Upper lobe of right lung (tissue), 1 donor: Measurements from ENCODE around the gene CDK10. TPM values are rescaled to one million over a fixed set of nuclear protein-coding genes. Genes with fewer than 3 reads are reported as not detected.
A peak's percentile ranks its signal among the peaks of the same experiment; 100 is the strongest.

Source experiments
- ATAC-seq: fragments of 200-7000 bp; cut with Tn5 transposase; one replicate; pipeline ENCODE4 v1.9.1; 2020; ENCODE audit warnings: mild to moderate bottlenecking, moderate library complexity
- DNase-seq: peaks from one replicate; pipeline ENCODE4 v3.0.0-alpha.2; 2020
- H3K27ac ChIP-seq: fragments of 200-600 bp; one replicate; pipeline ENCODE4 v1.8.0; 2022
- H3K27me3 ChIP-seq: fragments of 200-600 bp; one replicate; pipeline ENCODE4 v1.8.0; 2022; ENCODE audit warnings: mild to moderate bottlenecking
- H3K36me3 ChIP-seq: fragments of 200-600 bp; one replicate; pipeline ENCODE4 v1.8.0; 2022
- H3K4me1 ChIP-seq: fragments of 200-600 bp; one replicate; pipeline ENCODE4 v1.8.0; 2022
- H3K4me3 ChIP-seq: fragments of 200-600 bp; one replicate; pipeline ENCODE4 v1.8.0; 2022; ENCODE audit warnings: mild to moderate bottlenecking
- H3K9me3 ChIP-seq: fragments of 200-600 bp; one replicate; pipeline ENCODE4 v1.8.0; 2022
- CTCF ChIP-seq: fragments of 200-600 bp; IDR thresholded peaks from one replicate; pipeline ENCODE4 v1.8.0; 2022; ENCODE audit warnings: antibody characterized with exemption
- intact Hi-C: fragments of 100-400 bp; cut with DNase I; formaldehyde crosslinking; loops from one replicate; pipeline ENCODE4 v1.11.0; 2022
- total RNA-seq: library from RNA; stranded (reverse); fragmentation: NEBNext Ultra II Directional; extraction: Animal tissue kit (Norgen Biotek cat#: 25700); gene quantifications from one replicate; pipeline ENCODE4 v1.2.1, GENCODE V29; 2021
- donor health status: DM: no; HTN: yes; CAD: no; lungs with severe emphysema.

The CDK10 gene
- total RNA-seq, 1 donor from 2014 or later = 81.5 TPM

- H3K4me1 ChIP-seq = peaks cover 8% of the 10 kb centered on the region
- TF ChIP-seq CTCF = no peak
- ATAC-seq (no peak), DNase-seq (no peak)
- H3K9me3 ChIP-seq = no peaks in the 10 kb centered on the region
- H3K4me3 ChIP-seq = no peak overlapping the region
- H3K27me3 ChIP-seq = peaks cover 7% of the 10 kb centered on the region
- no peaks in the 10 kb centered on the region for H3K36me3 ChIP-seq
- no peak overlapping the region for H3K27ac ChIP-seq
- intact Hi-C loops = no loop called here
Observed at GRCh38 chr16:89710709-89711564, 24.4 kb downstream of the CDK10 start.

GRCh38 chr16:89711601-89712273, 25.2 kb downstream of the CDK10 start:
- DNase-seq (peak; percentile 78), ATAC-seq (peak; percentile 80)
- Histone ChIP-seq H3K36me3 (no peaks in the 10 kb centered on the region), H3K9me3 (no peaks in the 10 kb centered on the region), H3K27ac (no peak overlapping the region), H3K27me3 (peaks cover 7% of the 10 kb centered on the region), H3K4me3 (peak overlapping the region; percentile 26), H3K4me1 (peaks cover 4% of the 10 kb centered on the region)
- intact Hi-C loops = no loop called here
- TF ChIP-seq CTCF = no peak

GRCh38 chr16:89712274-89712781, 25.8 kb downstream of the CDK10 start:
- peaks cover 7% of the 10 kb centered on the region for H3K27me3 ChIP-seq
- intact Hi-C loops = no loop called here
- no peaks in the 10 kb centered on the region for H3K9me3 ChIP-seq
- DNase-seq (no peak), ATAC-seq (no peak)
- no peak overlapping the region for H3K27ac ChIP-seq
- TF ChIP-seq CTCF = no peak
- peaks cover 4% of the 10 kb centered on the region for H3K4me1 ChIP-seq
- no peaks in the 10 kb centered on the region for H3K36me3 ChIP-seq
- H3K4me3 ChIP-seq = peak overlapping the region; percentile 26

GRCh38 chr16:89716493-89716892, 30.0 kb downstream of the CDK10 start:
- ATAC-seq = no peak
- intact Hi-C loops = no loop called here
- no peak for TF ChIP-seq CTCF

GRCh38 chr16:89716916-89717687, 30.6 kb downstream of the CDK10 start:
- H3K27ac ChIP-seq = no peak overlapping the region
- intact Hi-C loops = no loop called here
- no peaks in the 10 kb centered on the region for H3K9me3 ChIP-seq
- DNase-seq = no peak
- no peak overlapping the region for H3K4me3 ChIP-seq
- no peak for TF ChIP-seq CTCF
- peaks cover 14% of the 10 kb centered on the region for H3K4me1 ChIP-seq
- no peaks in the 10 kb centered on the region for H3K36me3 ChIP-seq
- ATAC-seq = no peak
- H3K27me3 ChIP-seq = peaks cover 7% of the 10 kb centered on the region

More at GRCh38 chr16:89716493-89716892, 30.0 kb downstream of the CDK10 start:
- Histone ChIP-seq H3K27ac (no peak overlapping the region), H3K27me3 (peaks cover 7% of the 10 kb centered on the region), H3K4me3 (no peak overlapping the region), H3K36me3 (no peaks in the 10 kb centered on the region), H3K9me3 (no peaks in the 10 kb centered on the region), H3K4me1 (peaks cover 17% of the 10 kb centered on the region)
- no peak for DNase-seq
